Spinal cord (tissue), 10 donors: ENCODE data around the gene CHRNA3. TPM values are rescaled to one million over a fixed set of nuclear protein-coding genes. Genes with fewer than 3 reads are reported as not detected.

Experiments
- DNase-seq, 6 donors: peaks; one replicate each; pipeline versions ENCODE4 v3.0.0 to v3.0.0-alpha.2; 2013 to 2015; ENCODE audit warnings: low spot score in 6 of 6, low read depth in 4 of 6
- H3K27ac ChIP-seq: one replicate; pipeline ENCODE4 v1.5.1; 2013; ENCODE audit warnings: low read depth, low read length, control low read depth
- H3K27me3 ChIP-seq: one replicate; pipeline ENCODE4 v1.6.1; 2013; ENCODE audit warnings: low read length; ENCODE audit not compliant: control insufficient read depth, insufficient read depth
- H3K36me3 ChIP-seq: one replicate; pipeline ENCODE4 v1.6.1; 2013; ENCODE audit warnings: low read length; ENCODE audit not compliant: control insufficient read depth, insufficient read depth
- H3K4me1 ChIP-seq: one replicate; pipeline ENCODE4 v1.6.1; 2013; ENCODE audit warnings: low read length; ENCODE audit not compliant: control insufficient read depth, insufficient read depth
- H3K4me3 ChIP-seq: one replicate; pipeline ENCODE4 v1.5.1; 2013; ENCODE audit warnings: low read depth, low read length, control low read depth
- H3K9me3 ChIP-seq: one replicate; pipeline ENCODE4 v1.6.1; 2013; ENCODE audit warnings: low read length; ENCODE audit not compliant: control insufficient read depth, insufficient read depth
- WGBS: methylation state at CpG from one replicate; pipeline ENCODE4 v1.1.5; 2013; ENCODE audit warnings: missing lambda C conversion rate; ENCODE audit not compliant: insufficient coverage; 5-methylcytosine and 5-hydroxymethylcytosine counted together
- polyA plus RNA-seq, 2 donors: library from polyadenylated mRNA; unstranded; fragments of 120-200 nt; gene quantifications; one replicate each; pipeline ENCODE4 v1.2.1, GENCODE V29; 2013; ENCODE audit not compliant: insufficient read length in 2 of 2
- total RNA-seq, 2 donors: library from RNA; depleted of rRNA in 1 of 2; stranded (reverse); fragments of 120-200 nt in 1 of 2; fragments of >200 nt in 1 of 2; gene quantifications; one replicate each; pipeline versions ENCODE4 v1.2.3 to v1.2.4, GENCODE V29; 2013 to 2014
- donor health status: healthy.

The CHRNA3 gene
- total and polyA plus RNA-seq, 4 donors: 1.1 to 7.7 (median 5.5) TPM

- Histone ChIP-seq H3K27ac (no peak overlapping the region), H3K27me3 (no peaks in the 10 kb centered on the region), H3K4me3 (no peak overlapping the region), H3K9me3 (no peaks in the 10 kb centered on the region), H3K4me1 (no peaks in the 10 kb centered on the region), H3K36me3 (no peaks in the 10 kb centered on the region)
- no peak for DNase-seq
- WGBS: 97% methylated on average over 5 of the region's 5 CpGs
These were observed 15.6 kb downstream of the CHRNA3 start for GRCh38 chr15:78605201-78605600.

- no peaks in the 10 kb centered on the region for H3K27me3 ChIP-seq
- DNase-seq: no peak
- H3K4me3 ChIP-seq: no peak overlapping the region
- H3K4me1 ChIP-seq: no peaks in the 10 kb centered on the region
- WGBS: no CpG with 5 or more reads among the region's 2 CpGs
- H3K36me3 ChIP-seq: no peaks in the 10 kb centered on the region
- H3K27ac ChIP-seq: no peak overlapping the region
- H3K9me3 ChIP-seq: no peaks in the 10 kb centered on the region
These were observed 16.4 kb downstream of the CHRNA3 start for GRCh38 chr15:78604420-78604819.

GRCh38 chr15:78603467-78603866 lies 17.3 kb downstream of the CHRNA3 start:
- Histone ChIP-seq H3K9me3 (no peaks in the 10 kb centered on the region), H3K36me3 (no peaks in the 10 kb centered on the region)
- 65% methylated on average over 2 of the region's 3 CpGs for WGBS

GRCh38 chr15:78599189-78599588 lies 21.6 kb downstream of the CHRNA3 start:
- H3K27ac ChIP-seq: no peak overlapping the region

More at GRCh38 chr15:78603467-78603866, 17.3 kb downstream of the CHRNA3 start:
- no peaks in the 10 kb centered on the region for H3K4me1 ChIP-seq
- H3K27ac ChIP-seq: no peak overlapping the region
- H3K27me3 ChIP-seq: no peaks in the 10 kb centered on the region
- peak in 1 of 6 donors; percentile 69 for DNase-seq
- no peak overlapping the region for H3K4me3 ChIP-seq

GRCh38 chr15:78598348-78598747 lies 22.4 kb downstream of the CHRNA3 start:
- Histone ChIP-seq H3K27me3 (no peaks in the 10 kb centered on the region), H3K36me3 (no peaks in the 10 kb centered on the region), H3K9me3 (no peaks in the 10 kb centered on the region), H3K4me3 (no peak overlapping the region), H3K27ac (no peak overlapping the region), H3K4me1 (no peaks in the 10 kb centered on the region)
- WGBS: 40% methylated on average over 1 of the region's 3 CpGs
- no peak for DNase-seq

More at GRCh38 chr15:78599189-78599588, 21.6 kb downstream of the CHRNA3 start:
- H3K4me3 ChIP-seq: no peak overlapping the region
- DNase-seq: no peak
- no peaks in the 10 kb centered on the region for H3K36me3 ChIP-seq
- no peaks in the 10 kb centered on the region for H3K4me1 ChIP-seq
- H3K27me3 ChIP-seq: no peaks in the 10 kb centered on the region
- H3K9me3 ChIP-seq: no peaks in the 10 kb centered on the region

GRCh38 chr15:78597583-78597982 lies 23.2 kb downstream of the CHRNA3 start:
- Histone ChIP-seq H3K4me1 (no peaks in the 10 kb centered on the region), H3K36me3 (no peaks in the 10 kb centered on the region), H3K4me3 (no peak overlapping the region), H3K27me3 (no peaks in the 10 kb centered on the region), H3K9me3 (no peaks in the 10 kb centered on the region), H3K27ac (no peak overlapping the region)
- peak in 1 of 6 donors; percentile 33 for DNase-seq
- WGBS: no CpG with 5 or more reads among the region's 1 CpG

- 100% methylated on average over 1 of the region's 1 CpG for WGBS
- H3K4me1 ChIP-seq: no peaks in the 10 kb centered on the region
- H3K27me3 ChIP-seq: no peaks in the 10 kb centered on the region
- no peak for DNase-seq
- no peaks in the 10 kb centered on the region for H3K36me3 ChIP-seq
- H3K27ac ChIP-seq: no peak overlapping the region
- no peaks in the 10 kb centered on the region for H3K9me3 ChIP-seq
- no peak overlapping the region for H3K4me3 ChIP-seq
These were observed 45.9 kb downstream of the CHRNA3 start for GRCh38 chr15:78574944-78575343.

- H3K4me1 ChIP-seq: no peaks in the 10 kb centered on the region
- no peaks in the 10 kb centered on the region for H3K27me3 ChIP-seq
- no peaks in the 10 kb centered on the region for H3K9me3 ChIP-seq
- whole genome bisulfite sequencing: 100% methylated on average over 1 of the region's 4 CpGs
- H3K36me3 ChIP-seq: no peaks in the 10 kb centered on the region
- peak in 1 of 6 donors; percentile 53 for DNase-seq
- H3K27ac ChIP-seq: no peak overlapping the region
- H3K4me3 ChIP-seq: no peak overlapping the region
These were observed 47.4 kb downstream of the CHRNA3 start for GRCh38 chr15:78573416-78573815.

GRCh38 chr15:78571382-78571781 lies 49.4 kb downstream of the CHRNA3 start:
- no peaks in the 10 kb centered on the region for H3K4me1 ChIP-seq
- no peaks in the 10 kb centered on the region for H3K9me3 ChIP-seq
- no peaks in the 10 kb centered on the region for H3K36me3 ChIP-seq
- peaks cover 10% of the 10 kb centered on the region for H3K27me3 ChIP-seq
- no peak overlapping the region for H3K27ac ChIP-seq
- H3K4me3 ChIP-seq: no peak overlapping the region
- no peak for DNase-seq
- no CpG with 5 or more reads among the region's 4 CpGs for WGBS

GRCh38 chr15:78570710-78571109 lies 50.1 kb downstream of the CHRNA3 start:
- Histone ChIP-seq H3K9me3 (no peaks in the 10 kb centered on the region), H3K4me3 (no peak overlapping the region), H3K27me3 (peaks cover 16% of the 10 kb centered on the region), H3K4me1 (peaks cover 6% of the 10 kb centered on the region), H3K27ac (no peak overlapping the region), H3K36me3 (no peaks in the 10 kb centered on the region)
- WGBS: 67% methylated on average over 1 of the region's 2 CpGs
- DNase-seq: no peak
